ENCODE data around the gene KCNH4. TPM values are rescaled to one million over a fixed set of nuclear protein-coding genes. Genes with fewer than 3 reads are reported as not detected.

KCNH4 gene
- total RNA-seq, 1 experiment from 2014 or later = 0.28 TPM

- CTCF ChIA-PET = no interaction called here
- POLR2A ChIA-PET (ENCODE audit: low non-redundant PET) = no interaction called here
These were observed 55.4 kb downstream of the KCNH4 start for GRCh38 chr17:42125565-42125964.

GRCh38 chr17:42124256-42124655 is 56.7 kb downstream of the KCNH4 start:
- H3K4me1 ChIP-seq (ENCODE audit: insufficient read depth, low read length, poor library complexity, severe bottlenecking) = no peaks in the 10 kb centered on the region
- no peaks in the 10 kb centered on the region for H3K9me3 ChIP-seq (ENCODE audit: low read depth, low read length, poor library complexity, severe bottlenecking)
- ChIA-PET CTCF (no interaction called here), POLR2A (ENCODE audit: low non-redundant PET) (no interaction called here)
- no peak overlapping the region for H3K27ac ChIP-seq (ENCODE audit: low read depth, low read length, poor library complexity, severe bottlenecking)
- no peak for DNase-seq (ENCODE audit: low spot score)
- no peaks in the 10 kb centered on the region for H3K36me3 ChIP-seq (ENCODE audit: insufficient read depth, low read length, poor library complexity, severe bottlenecking)
- intact Hi-C loops (cut with micrococcal nuclease; ENCODE audit: unreplicated experiment) = no loop called here
- TF ChIP-seq CTCF (conservative IDR thresholded peaks at IDR 0.05; ENCODE audit: low read depth, low read length) (no peak), EZH2 (IDR thresholded peaks at IDR 0.05; ENCODE audit: borderline replicate concordance, low read depth, low read length, poor library complexity, severe bottlenecking) (no peak)
- no peak overlapping the region for H3K4me3 ChIP-seq (ENCODE audit: low read depth, low read length, poor library complexity, severe bottlenecking)
- no peaks in the 10 kb centered on the region for H3K27me3 ChIP-seq (replicated peaks; ENCODE audit: insufficient read depth, low read depth, low read length, poor library complexity)
- BruUV-seq (replicated peaks) = no TSS peak

More at GRCh38 chr17:42125565-42125964, 55.4 kb downstream of the KCNH4 start:
- Histone ChIP-seq H3K9me3 (ENCODE audit: low read depth, low read length, poor library complexity, severe bottlenecking) (no peaks in the 10 kb centered on the region), H3K36me3 (ENCODE audit: insufficient read depth, low read length, poor library complexity, severe bottlenecking) (no peaks in the 10 kb centered on the region), H3K27me3 (replicated peaks; ENCODE audit: insufficient read depth, low read depth, low read length, poor library complexity) (no peaks in the 10 kb centered on the region), H3K27ac (ENCODE audit: low read depth, low read length, poor library complexity, severe bottlenecking) (no peak overlapping the region), H3K4me1 (ENCODE audit: insufficient read depth, low read length, poor library complexity, severe bottlenecking) (no peaks in the 10 kb centered on the region), H3K4me3 (ENCODE audit: low read depth, low read length, poor library complexity, severe bottlenecking) (no peak overlapping the region)
- intact Hi-C loops (cut with micrococcal nuclease; ENCODE audit: unreplicated experiment) = no loop called here
- no peak for TF ChIP-seq CTCF (conservative IDR thresholded peaks at IDR 0.05; ENCODE audit: low read depth, low read length)
- TF ChIP-seq EZH2 (IDR thresholded peaks at IDR 0.05; ENCODE audit: borderline replicate concordance, low read depth, low read length, poor library complexity, severe bottlenecking) = no peak
- BruUV-seq (replicated peaks) = no TSS peak
- no peak for DNase-seq (ENCODE audit: low spot score)

GRCh38 chr17:42122371-42123303 is 58.3 kb downstream of the KCNH4 start, which contains the start of gene HSPB9:
Gene HSPB9, plus strand, starts transcription at chr17:42122804. Its CDS starts 47 bp downstream, at chr17:42122851.
- ChIA-PET CTCF (no interaction called here), POLR2A (ENCODE audit: low non-redundant PET) (no interaction called here)
- Histone ChIP-seq H3K9me3 (ENCODE audit: low read depth, low read length, poor library complexity, severe bottlenecking) (no peaks in the 10 kb centered on the region), H3K27me3 (replicated peaks; ENCODE audit: insufficient read depth, low read depth, low read length, poor library complexity) (no peaks in the 10 kb centered on the region), H3K4me3 (ENCODE audit: low read depth, low read length, poor library complexity, severe bottlenecking) (no peak within 1 kb of the TSS), H3K4me1 (ENCODE audit: insufficient read depth, low read length, poor library complexity, severe bottlenecking) (no peaks in the 10 kb centered on the region), H3K36me3 (ENCODE audit: insufficient read depth, low read length, poor library complexity, severe bottlenecking) (no peaks in the 10 kb centered on the region), H3K27ac (ENCODE audit: low read depth, low read length, poor library complexity, severe bottlenecking) (no peak within 1 kb of the TSS)
- no TSS peak for BruUV-seq (replicated peaks)
- no peak for DNase-seq (ENCODE audit: low spot score)
- no peak for TF ChIP-seq EZH2 (IDR thresholded peaks at IDR 0.05; ENCODE audit: borderline replicate concordance, low read depth, low read length, poor library complexity, severe bottlenecking)
- no peak for TF ChIP-seq CTCF (conservative IDR thresholded peaks at IDR 0.05; ENCODE audit: low read depth, low read length)
- intact Hi-C loops (cut with micrococcal nuclease; ENCODE audit: unreplicated experiment) = no loop called here
